ENCODE data around the gene RPS6KA2.

The RPS6KA2 gene

DNA sequence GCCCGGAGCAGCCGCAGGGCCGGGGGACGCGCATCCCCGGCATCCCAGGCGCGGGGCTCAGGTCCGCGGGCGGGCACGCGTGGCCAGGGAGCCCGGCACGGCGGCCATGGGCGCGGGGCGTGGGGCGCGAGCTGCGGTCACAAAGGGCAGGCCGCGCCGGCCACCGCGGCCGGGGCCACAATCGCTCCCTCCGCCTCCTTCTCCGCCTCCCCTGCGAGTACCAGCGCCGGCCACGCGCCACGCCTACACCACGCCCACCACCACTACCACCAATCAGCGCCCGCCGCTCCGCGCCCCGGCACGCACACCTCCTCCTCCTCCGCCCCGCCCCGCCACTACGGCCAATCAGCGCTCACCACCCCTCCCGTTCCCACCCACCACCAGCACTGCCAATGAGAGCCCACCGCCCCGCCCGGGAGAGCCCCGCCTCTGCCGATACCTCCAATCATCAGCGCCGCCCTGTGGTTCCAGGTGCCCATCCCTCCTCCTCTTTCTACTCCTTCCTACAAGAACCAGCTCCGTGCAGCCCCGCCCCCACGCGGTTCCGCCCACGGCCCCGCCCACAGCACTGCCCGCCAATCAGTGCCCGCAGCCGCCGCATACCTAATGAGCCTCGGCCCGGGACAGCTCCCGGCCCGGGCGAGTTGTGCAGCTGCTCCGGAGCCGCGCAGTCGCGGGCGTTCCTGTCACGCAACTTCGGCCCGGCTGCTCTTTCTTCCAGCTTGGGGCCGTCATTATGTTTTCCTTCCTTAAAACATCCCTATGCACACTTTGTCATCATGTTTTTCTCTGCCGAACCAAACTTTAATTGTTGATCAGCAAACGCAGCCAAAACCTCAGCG is at the start of gene RPS6KA2:
Gene RPS6KA2, minus strand, starts transcription at position 219 of the 842 bp plus-strand sequence. CDS start 232 bp downstream, outside the sequence.
- peak; percentile 100 for DNase-seq (ENCODE audit: low read depth)

DNA sequence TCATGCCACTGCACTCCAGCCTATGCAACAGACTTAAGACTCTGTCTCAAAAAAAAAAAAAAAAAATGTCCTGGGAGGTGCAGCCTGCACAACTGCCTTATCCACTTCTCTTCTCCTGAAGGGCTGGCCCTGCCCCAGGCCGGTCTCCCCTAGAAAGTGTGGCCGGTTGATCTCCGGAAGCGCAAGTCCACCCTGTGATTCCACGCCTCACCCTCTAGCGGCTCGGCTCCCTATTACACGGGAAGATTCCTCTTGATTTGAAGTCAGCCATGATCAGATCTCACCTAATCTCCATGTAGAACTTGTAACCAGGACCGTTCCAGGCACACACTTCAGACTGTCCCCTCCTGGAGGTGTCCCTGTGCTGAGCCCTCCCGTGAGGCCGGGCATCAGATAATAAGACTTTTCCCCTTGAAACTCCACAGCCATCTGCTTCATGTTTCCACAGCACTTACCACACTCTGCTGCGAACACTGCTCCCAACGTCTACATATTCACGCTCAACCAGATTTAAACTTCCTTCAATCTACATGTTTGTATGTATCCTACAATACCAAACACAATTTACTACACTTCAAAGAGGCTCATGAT is 49.3 kb upstream of the RPS6KA2 start:
- DNase-seq (ENCODE audit: low read depth) = no peak

DNA sequence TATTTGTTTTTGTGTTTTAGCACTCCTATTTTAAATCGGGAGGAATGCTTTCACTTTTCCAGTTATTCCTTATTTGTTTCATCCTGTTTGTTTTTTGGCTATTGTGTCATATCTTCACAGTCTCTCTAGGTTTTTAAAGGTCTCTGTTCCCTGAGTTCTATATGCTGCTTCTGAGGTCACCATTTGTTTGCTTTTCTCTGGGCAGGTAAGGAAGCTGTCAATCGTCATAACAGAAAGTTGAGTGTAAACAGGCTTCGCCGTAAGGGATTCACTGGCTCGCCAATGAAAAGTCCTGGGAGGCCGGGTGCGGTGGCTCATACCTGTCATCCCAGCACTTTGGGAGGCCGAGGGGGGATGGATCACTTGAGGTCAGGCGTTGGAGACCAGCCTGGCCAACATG is 48.7 kb upstream of the RPS6KA2 start:
- no peak for DNase-seq (ENCODE audit: low read depth)

DNA sequence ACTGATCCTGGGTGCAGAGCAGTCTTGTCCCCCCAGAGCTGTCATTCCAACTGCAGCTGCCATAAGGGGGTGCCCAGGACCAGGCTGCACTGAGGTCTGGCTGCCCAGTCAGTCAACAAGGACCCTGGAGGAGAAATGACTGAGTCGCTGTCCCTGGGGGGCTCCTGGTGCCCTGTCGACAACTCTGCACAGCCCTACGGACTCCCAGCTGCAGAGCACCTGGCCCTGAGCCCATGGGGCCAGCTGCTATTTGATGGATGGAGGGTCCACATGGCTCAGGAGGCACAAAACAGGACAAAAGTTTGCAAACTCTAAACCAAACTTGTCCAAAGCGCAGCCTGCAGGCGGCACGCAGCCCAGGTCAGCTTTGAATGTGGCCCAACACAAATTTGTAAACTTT is 46.3 kb upstream of the RPS6KA2 start:
- no peak for DNase-seq (ENCODE audit: low read depth)

DNA sequence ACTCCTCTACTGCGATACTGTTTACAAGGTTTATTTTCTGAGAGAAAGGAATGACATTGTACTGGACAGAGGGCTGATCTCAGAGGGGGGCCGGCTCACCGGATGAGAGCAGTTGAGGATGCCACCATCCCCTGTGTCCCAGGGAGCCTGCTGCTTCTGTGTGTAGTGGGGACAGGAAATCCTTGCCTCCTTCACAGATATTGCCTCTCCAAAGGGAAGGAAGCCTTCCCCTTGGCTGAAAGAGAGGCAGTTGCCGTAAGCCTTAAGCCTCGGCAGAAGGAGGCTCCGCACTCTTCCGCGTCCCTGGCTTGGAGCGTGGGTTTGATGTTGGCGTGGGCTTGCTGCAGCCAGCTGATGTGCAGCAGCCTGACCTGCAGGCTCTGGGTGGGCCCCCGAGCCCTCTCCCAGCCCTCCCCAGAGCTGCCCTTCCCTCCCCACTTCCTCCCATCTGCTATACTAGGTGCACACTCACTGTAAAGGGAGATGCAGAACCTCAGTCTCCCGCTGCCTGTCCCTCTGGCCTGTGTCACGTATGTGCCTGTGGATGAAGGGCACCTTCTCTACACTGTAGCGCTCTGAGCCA is 45.7 kb upstream of the RPS6KA2 start:
- no peak for DNase-seq (ENCODE audit: low read depth)

DNA sequence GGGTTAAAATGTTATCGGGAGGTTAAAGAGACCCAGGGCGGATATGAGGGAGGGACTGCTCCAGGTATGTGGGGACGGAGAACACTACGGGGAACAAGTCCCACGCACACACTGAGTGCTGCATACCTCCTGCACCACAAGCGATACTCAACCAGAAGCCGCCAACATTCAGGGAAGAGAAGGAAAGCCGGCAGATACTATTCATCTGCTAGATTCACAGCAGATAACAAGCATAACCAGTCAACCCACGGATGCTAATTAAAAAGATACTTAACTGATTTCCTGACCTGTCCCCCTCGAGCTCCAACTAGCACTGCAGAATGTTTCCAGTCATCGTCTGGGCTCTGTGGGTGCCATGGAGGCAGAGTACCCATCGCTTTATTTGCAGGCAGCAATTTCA is 45.1 kb upstream of the RPS6KA2 start:
- no peak for DNase-seq (ENCODE audit: low read depth)

DNA sequence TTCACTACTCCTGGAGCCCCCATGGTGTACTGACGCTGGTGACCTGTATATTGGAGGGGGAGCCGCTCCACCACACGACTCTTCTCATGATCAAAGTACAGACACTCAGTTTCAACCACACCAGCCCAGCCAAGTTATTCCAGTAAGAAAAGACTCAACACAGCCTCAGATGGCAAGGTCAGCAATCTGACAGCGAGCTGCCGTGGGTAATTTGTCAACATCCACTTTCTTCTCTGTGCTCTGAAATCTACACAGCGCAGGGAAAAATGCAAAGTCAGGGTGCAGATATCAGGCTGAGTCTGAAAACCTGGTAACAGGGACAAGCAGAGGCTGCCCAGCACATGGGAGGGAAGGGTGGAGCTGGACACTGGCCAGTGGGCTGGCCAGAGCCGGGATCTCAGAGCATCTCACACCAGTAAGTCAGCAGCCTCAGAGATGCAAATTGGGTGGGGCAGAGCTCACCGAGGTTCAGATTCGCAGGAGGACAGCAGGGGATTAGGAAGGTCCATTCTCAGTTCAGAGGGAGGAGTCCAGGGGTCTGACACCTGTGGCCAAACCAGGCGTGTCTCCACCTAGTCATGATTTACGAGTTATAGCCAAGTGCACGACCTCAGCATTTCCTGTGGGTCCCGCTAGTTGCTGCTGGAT is 44.5 kb upstream of the RPS6KA2 start:
- DNase-seq (ENCODE audit: low read depth) = no peak

DNA sequence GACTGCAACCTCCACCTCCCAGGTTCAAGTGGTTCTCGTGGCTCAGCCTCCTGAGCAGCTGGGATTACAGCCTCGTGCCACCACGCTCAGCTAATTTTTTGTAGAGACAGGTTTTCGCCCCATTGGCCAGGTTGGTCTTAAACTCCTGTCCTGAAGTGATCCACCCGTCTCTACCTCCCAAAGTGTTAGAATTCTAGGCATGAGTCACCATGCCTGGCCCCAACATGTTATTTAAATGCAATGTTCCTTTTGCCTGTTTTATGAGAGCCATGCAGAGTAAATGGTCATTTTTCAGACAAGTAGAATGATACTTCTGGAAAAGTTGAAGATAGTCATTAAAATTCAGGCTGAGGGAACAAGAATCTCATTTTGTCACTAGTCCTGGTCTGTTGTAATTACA is 43.8 kb upstream of the RPS6KA2 start:
- DNase-seq (ENCODE audit: low read depth) = no peak

DNA sequence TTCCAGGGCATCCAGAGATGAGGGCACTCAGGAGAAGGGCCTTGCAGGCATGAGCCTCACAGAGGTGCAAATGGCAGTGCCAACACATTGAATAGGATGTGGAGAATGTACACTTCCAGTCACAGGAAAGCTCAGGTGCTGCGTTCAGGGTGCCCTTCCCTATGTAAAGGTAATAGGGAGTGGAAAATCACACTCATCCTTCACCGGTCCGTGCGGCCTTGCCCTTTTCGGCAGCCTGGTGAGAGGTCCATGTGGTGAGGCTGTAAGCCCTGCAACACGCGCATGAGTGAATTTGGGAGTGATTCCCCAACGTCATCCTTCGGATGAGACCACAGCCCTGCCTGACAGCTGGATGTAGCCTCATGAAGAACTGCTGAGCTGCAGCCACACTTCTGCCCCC is 43.0 kb upstream of the RPS6KA2 start:
- DNase-seq (ENCODE audit: low read depth) = no peak

DNA sequence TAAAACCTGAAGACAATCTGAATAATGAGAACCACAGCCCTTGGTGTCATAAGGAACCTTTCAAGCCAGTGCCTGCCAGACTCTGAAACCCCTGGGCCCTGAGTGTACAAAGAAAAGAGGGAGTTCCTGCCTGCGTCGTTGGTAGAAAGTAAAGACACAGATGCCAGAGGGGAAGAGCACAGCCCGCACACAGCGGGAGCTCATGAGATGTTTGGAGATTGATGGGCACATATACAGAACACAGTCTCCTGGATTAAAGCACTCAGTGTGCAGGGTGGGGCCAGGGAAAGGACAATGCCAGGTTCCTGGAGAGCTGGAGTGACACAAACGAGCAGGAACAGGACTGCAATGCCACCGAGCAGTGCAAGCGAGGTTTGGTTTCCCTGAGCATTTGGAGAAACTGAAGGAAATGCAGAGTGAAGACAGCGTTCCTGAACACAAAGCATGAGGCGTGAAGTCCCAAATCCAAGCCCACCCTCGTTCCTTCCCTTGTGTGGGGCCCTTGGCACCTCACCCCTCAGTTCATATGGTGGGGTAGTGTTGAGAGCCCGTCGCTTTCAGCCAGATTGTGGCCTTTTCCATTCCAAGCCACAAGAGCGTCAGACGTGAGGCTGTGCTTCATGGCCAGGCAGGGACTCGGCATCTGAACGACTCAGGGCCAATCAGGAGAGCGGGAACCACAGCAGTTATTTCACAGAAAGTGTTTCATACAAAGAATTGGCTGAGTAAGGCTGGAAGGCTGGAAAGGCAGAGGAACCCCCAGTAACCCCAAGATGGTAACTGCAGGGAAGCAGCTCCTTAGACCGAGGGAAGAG is 41.0 kb upstream of the RPS6KA2 start:
- DNase-seq (ENCODE audit: low read depth) = no peak

DNA sequence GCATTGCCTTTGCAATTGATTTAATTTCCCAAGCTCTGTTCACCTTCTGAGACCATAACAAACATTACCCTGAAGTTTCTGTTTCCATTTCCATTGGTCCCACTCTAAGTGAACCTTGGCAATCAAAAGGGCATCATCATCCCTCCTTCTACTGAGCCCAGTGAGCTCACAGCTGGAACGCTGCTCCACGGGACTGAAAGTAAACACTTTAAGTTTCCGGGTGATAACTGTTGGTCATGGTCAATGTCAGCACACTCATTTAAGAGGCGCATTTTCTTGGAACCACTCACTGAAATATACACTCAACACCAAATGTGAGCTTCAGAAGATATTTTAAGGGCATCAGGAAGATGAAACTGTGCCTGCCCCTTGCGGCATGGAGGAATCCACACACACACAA is 37.1 kb upstream of the RPS6KA2 start:
- no peak for DNase-seq (ENCODE audit: low read depth)

DNA sequence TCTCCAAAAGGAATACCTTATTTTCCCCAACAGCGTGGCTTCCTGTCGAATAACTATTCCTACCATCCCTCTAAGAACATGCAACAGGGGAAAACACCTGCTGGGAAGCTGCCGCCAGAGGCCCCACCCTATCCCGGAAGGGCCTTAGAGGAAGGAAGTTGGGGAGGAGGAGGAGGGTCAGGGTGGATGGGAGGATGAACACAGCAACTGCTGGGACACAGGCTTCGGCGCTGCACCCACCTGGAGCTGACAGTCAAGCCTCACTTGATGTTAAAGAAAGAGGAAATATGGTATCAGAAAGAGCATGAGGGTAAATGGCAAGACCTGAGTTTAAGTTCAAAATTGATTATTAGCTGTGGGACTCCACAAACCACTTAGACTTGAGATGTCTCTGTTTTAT is 36.5 kb upstream of the RPS6KA2 start:
- no peak for DNase-seq (ENCODE audit: low read depth)

DNA sequence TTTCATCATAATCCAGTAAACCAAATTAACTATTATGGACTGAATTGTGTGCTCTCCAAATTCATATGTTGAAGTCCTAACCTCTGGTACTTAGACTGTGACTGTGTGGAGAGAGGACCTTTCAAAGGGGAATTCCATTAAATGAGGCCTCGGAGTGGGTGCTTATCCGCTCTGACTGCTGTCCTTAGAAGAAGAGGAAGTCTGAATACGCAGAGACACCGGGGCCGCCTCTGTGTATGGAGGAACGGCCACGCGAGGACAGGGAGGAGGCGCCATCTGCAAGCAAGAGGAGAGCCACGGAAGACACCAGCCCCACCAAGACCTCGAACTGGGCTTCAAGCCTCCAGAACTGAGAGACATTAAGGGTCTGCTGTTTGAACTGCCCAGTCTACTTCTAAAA is 35.6 kb upstream of the RPS6KA2 start:
- no peak for DNase-seq (ENCODE audit: low read depth)

DNA sequence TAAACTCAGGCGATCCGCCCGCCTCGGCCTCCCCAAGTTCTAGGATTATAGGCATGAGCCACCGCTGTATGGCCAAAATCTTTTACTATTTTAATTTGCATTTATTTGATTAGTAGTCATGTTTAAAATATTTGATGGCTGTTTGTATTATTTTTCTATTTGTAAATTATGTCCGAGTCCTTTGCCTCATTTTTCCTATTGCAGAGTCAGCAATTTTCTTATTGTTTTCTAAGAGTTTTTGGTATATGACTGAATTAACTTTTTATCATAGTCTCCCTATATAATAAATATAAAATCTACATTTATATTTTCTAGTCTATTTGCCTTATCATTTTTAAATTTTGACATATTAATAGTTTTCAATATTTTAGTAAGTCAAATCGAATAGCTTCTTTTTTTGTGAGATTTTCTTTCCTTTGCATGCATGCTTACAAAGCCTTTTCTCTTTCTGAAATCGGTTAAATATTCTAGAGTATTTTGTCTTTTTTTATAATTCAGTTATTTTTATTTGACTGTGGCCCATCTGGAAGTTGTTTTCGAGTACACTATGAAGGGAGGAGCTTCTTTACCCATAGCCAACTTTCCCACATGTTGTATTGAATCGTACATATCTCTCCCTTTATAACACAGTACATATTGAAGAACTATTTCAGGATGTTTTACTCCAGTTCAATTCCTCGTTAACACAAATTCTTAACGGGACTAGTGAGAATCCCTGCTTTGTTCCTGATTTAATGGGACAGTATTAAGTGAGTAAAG is 34.5 kb upstream of the RPS6KA2 start:
- DNase-seq (ENCODE audit: low read depth) = no peak

DNA sequence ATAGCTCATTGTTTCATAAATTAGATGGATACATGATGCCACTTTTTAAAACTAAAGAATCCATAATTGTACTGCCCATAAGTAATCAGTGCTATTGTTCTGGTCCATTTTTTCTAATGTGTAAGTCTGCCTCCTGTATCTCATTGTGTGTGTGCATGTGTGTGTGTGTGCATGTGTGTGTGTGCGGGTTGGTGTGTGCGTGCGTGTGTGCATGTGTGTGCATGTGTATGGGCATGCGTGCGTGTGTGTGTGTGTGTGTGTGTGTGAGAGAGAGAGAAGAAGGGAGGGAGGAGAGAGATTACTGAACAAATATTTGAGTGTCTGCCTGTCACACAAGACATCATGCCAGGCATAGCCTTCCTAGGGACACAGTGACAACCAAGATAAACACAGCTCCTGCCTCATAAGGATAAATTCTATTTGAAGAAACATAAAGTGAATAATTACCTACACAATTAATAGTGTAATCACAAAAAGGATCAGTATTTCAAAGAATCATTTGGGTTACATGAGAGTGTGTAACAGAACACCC is 33.2 kb upstream of the RPS6KA2 start:
- no peak for DNase-seq (ENCODE audit: low read depth)

DNA sequence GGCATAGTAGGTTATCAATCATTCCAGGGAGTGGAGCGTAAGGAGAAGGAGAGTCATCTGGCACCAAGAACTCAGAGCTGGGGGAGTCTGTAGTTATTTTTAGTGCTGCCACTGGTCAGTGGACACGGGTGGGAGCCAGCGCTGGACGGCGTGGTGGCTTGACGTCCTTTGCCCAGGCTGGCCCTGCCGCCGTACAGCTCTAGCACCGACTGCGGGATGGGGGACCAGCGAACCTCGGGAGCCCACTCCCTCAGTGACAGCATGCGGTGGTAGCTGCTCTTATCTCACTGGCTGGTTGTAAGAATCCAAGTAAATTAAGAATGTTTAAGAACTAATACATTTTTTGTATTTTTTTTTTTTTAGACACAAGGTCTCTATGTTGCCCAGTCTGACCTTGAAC is 32.5 kb upstream of the RPS6KA2 start:
- DNase-seq (ENCODE audit: low read depth) = no peak

DNA sequence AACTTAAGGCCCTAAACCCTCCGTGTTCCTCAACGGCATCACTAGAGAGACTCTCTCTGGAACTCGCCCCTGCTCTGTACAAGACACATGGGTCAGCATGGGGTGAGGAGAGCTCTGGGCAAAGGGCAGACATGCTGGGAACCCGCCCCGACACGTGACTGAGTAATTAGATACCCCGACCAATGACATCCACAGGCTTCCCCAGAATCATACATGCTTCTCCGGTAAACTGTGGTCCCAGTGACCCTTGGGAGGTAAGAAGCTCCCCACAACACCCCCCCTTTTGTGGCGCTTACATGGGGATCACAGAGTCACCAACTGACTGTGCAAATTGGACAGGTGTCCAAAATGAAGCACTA is 31.7 kb upstream of the RPS6KA2 start:
- no peak for DNase-seq (ENCODE audit: low read depth)

DNA sequence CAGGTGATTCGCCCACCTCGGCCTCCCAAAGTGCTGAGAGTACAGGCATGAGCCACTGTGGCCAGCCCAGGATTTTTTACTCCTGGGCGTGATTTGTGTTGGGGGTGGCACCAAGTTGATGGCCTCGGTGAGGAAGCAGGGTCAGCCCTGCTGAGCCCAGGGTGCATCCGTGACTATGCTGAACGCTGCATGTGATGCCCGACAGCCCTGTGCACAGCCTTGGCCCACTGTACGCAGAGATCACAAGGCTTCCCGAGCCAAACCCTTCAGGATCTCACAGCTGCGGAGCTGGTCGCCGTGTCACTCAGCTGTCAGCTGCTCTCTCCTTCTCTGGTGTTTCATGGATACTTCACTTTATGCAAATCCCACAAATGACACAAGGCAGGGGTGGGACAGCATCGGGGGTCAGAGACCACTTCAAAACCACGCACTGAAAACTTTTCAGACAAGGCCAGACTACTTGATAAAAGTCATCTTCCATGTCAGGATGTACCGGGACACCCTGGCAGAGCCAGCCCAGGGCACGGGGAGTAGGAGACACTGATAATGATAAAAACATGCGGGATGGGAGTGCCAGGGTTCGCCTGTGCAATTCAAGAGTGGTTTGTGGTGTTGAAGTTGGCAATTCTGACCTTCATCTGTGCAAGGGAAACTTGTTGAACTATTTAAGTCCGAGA is 31.2 kb upstream of the RPS6KA2 start:
- no peak for DNase-seq (ENCODE audit: low read depth)

DNA sequence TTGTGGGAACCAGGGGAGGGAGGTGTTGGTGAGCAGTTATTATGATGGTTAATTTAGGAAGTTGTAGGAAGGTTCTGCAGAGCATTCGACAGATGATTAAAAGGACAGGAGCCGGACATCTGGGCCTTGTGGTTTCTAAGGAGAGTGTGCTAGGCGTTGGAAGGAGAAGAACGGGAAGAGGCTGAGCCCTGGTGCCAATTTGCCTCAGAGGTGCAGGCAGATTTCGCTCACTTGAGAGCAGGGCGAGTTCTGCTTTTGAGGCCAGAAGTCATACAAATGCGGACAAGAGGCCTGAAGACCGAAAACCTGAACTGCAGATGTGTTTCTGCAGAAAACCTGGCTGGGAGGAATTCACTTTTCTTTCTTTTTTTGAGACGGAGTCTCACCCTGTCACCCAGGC is 30.5 kb upstream of the RPS6KA2 start:
- no peak for DNase-seq (ENCODE audit: low read depth)

Data from stimulated activated CD8-positive, alpha-beta memory T cell treated with anti-CD3 and anti-CD28 coated beads, Interleukin-15, amount 100 ng/mL, for 24 hours (primary cell).